HUES64 (cell line): ENCODE data around the gene LHPP.

Source experiments
- H3K27ac ChIP-seq: 2 replicates; pipeline ENCODE4 v1.7.0; 2013; ENCODE audit warnings: low read depth, low read length, inconsistent platforms
- H3K27me3 ChIP-seq: 2 replicates; pipeline ENCODE4 v1.6.1; 2013; ENCODE audit warnings: mild to moderate bottlenecking, low read length; ENCODE audit not compliant: insufficient read depth
- H3K36me3 ChIP-seq: 2 replicates; pipeline ENCODE4 v1.6.1; 2013; ENCODE audit warnings: mild to moderate bottlenecking, low read length; ENCODE audit not compliant: insufficient read depth
- H3K4me1 ChIP-seq: 2 replicates; pipeline ENCODE4 v1.6.1; 2013; ENCODE audit warnings: mild to moderate bottlenecking, low read length, moderate library complexity; ENCODE audit not compliant: insufficient read depth
- H3K4me3 ChIP-seq: 2 replicates; pipeline ENCODE4 v1.5.1; 2013; ENCODE audit warnings: mild to moderate bottlenecking, low read length, moderate library complexity
- H3K9ac ChIP-seq: 2 replicates; pipeline ENCODE4 v1.6.1; 2013; ENCODE audit warnings: mild to moderate bottlenecking, low read depth, low read length
- H3K9me3 ChIP-seq: 2 replicates; pipeline ENCODE4 v1.6.1; 2013; ENCODE audit warnings: low read depth, low read length; ENCODE audit not compliant: insufficient read depth
- WGBS: fragments of 150-250, 120-280 bp; methylation state at CpG from one replicate; pipeline ENCODE4 v1.1.7; 2013; ENCODE audit warnings: missing lambda C conversion rate; 5-methylcytosine and 5-hydroxymethylcytosine counted together

The LHPP gene

DNA sequence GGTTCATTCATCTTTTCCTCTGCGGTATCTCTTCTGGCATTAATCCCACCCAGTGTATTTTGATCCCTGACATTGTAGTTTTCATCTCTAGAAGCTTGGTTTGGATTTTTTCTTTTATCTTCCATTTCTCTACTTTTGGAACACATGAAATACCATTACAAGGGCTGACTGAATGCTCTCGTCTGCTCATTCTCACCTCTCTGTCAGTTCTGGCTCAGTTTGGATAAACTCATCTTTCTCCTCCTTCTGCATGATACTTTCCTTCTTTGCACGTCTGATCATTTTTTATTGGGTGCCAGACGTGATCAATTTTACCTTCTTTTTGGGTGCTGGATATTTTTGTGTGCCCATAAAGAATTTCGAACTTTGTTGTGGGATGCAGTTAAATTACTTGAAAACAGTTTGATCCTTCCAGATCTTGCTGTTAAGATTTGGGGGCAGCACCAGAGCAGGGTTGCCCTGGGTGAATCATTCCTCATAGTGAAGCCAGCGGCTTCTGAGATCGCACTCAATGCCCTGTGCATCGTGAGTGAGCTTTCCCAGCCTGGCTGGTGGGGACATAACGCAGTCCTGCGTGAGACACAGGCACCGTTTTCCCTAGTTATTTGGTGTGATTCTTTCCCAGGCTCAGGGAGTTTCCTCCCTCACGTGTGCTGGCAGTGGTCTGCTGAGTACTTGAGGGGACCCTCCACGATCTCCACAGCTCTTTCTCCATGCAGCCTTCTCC, 53.8 kb downstream of the LHPP start:
- WGBS = 91% methylated on average over 13 of the region's 13 CpGs
- Histone ChIP-seq H3K4me1 (no peaks in the 10 kb centered on the region), H3K9me3 (no peaks in the 10 kb centered on the region), H3K27me3 (no peaks in the 10 kb centered on the region), H3K36me3 (no peaks in the 10 kb centered on the region), H3K4me3 (no peak overlapping the region), H3K27ac (no peak overlapping the region), H3K9ac (no peak overlapping the region)

- 96% methylated on average over 9 of the region's 9 CpGs for WGBS
- no peak overlapping the region for H3K27ac ChIP-seq
These were observed 54.6 kb downstream of the LHPP start for GRCh38 chr10:124516181-124516580.

GRCh38 chr10:124516746-124517397, 55.2 kb downstream of the LHPP start:
- Histone ChIP-seq H3K36me3 (no peaks in the 10 kb centered on the region), H3K27me3 (no peaks in the 10 kb centered on the region), H3K9me3 (no peaks in the 10 kb centered on the region), H3K27ac (no peak overlapping the region), H3K4me1 (no peaks in the 10 kb centered on the region), H3K4me3 (no peak overlapping the region), H3K9ac (no peak overlapping the region)
- 96% methylated on average over 20 of the region's 21 CpGs for WGBS

More at GRCh38 chr10:124516181-124516580, 54.6 kb downstream of the LHPP start:
- Histone ChIP-seq H3K36me3 (no peaks in the 10 kb centered on the region), H3K27me3 (no peaks in the 10 kb centered on the region), H3K4me3 (no peak overlapping the region), H3K9ac (no peak overlapping the region), H3K9me3 (no peaks in the 10 kb centered on the region), H3K4me1 (no peaks in the 10 kb centered on the region)

DNA sequence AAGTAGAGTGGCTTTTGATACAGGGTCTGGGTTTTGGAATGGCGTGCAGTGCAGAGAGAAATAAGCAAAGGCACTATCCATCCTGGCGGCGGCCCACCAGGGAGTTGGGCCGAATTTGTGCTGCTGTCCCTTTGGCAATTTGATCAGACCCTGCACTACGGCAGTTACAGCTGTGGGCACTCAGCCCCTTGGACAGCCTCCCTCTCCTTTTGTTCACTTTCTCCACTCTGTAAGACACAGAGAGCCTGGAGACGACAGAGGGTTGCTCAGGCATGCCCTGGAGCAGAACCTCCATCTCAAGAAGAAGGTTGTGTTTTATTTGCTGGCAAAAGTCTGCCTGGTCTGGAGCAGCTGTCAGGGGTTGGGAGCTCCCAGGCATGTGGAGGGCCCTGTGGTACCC, 55.8 kb downstream of the LHPP start:
- no peaks in the 10 kb centered on the region for H3K27me3 ChIP-seq
- no peaks in the 10 kb centered on the region for H3K9me3 ChIP-seq
- no peaks in the 10 kb centered on the region for H3K4me1 ChIP-seq
- WGBS = 92% methylated on average over 6 of the region's 6 CpGs
- H3K4me3 ChIP-seq = no peak overlapping the region
- no peaks in the 10 kb centered on the region for H3K36me3 ChIP-seq
- no peak overlapping the region for H3K27ac ChIP-seq
- H3K9ac ChIP-seq = no peak overlapping the region

DNA sequence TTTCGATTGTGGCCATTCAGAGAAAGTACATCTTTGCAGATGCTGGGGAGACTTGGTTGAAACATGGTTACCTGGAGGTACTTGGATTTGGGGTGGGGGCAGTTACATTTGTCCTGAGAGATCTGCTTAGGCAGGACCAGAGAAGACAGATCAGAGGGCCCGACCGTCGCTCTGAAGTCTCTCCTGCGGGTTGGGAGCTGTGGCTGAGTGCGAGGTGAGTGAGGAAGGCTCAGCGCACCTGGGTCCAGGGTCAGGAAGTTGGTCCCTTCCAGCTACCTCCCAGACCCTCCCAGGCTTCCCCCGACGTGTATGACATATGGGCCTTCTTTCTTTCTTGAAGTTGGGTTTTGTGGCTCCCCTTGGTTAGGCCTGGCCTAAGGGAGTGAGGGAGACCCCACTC, 56.3 kb downstream of the LHPP start:
- H3K27me3 ChIP-seq = no peaks in the 10 kb centered on the region
- no peak overlapping the region for H3K27ac ChIP-seq
- H3K4me3 ChIP-seq = no peak overlapping the region
- no peaks in the 10 kb centered on the region for H3K9me3 ChIP-seq
- WGBS = 90% methylated on average over 9 of the region's 9 CpGs
- no peaks in the 10 kb centered on the region for H3K36me3 ChIP-seq
- H3K4me1 ChIP-seq = no peaks in the 10 kb centered on the region
- H3K9ac ChIP-seq = no peak overlapping the region

DNA sequence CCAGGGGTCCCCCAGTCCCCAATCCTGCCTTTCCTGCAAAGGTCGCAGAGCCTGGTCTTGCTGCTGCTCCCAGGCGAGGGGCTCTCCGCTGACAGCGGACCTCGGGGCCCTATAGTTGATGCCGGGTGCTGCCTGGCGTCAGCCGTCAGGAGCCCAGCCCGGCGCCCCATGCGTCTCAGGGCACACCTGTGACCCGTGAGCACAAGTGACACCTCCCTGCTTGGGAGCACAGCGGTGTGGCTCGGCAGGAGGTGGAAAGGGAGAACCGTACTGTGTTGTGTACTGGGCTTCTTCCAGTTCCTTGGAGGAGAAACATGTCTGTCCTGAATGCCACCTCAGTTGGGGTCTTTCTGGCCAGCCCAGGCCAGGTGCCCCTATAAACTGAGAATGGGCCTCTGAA, 56.7 kb downstream of the LHPP start:
- H3K27me3 ChIP-seq = no peaks in the 10 kb centered on the region
- no peaks in the 10 kb centered on the region for H3K4me1 ChIP-seq
- H3K4me3 ChIP-seq = no peak overlapping the region
- WGBS = 95% methylated on average over 15 of the region's 15 CpGs
- no peak overlapping the region for H3K9ac ChIP-seq
- H3K9me3 ChIP-seq = no peaks in the 10 kb centered on the region
- H3K27ac ChIP-seq = no peak overlapping the region
- no peaks in the 10 kb centered on the region for H3K36me3 ChIP-seq

DNA sequence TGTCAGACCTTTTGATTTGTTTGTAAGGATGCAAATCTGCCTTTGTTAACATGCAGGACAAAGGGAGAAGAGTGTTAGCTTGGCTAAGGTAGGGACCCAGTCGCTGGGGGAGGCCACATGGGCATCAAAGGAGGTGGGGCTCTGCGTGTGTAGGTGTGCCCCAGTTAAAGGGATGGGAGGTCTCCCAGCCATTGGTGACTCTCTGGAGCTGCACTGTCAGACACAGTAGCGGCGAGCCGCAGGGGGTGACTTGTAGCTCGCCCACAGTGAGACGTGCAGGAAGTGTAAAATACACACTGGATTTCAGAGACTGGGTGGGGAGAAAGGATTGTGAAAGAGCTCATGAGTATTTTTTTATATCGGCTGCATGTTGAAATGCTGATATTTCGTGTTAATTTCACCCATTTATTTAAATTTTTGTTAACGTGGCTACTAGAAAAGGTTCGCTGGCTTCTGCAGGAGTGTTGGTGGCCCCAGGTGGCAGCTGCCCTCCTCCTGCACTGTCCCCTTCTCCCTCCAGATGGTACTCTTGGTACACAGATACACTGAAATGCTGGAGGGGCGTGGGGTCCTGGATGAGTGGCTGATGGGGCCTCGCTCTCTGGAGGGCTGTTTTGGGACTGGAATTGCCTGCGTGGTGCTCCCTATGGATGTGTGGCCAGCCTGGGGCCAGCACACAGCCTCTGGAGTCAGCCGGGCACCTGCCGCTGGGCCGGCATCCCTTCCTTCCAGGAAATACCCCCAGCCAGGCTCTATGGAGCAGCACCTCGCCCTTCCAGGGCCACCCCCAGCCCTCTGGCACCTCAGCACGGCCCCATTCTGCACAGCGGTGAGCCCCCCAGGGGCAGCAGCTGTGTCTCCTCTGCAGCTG, 59.2 kb downstream of the LHPP start:
- Histone ChIP-seq H3K27ac (no peak overlapping the region), H3K9me3 (no peaks in the 10 kb centered on the region), H3K36me3 (no peaks in the 10 kb centered on the region), H3K27me3 (no peaks in the 10 kb centered on the region), H3K4me3 (no peak overlapping the region), H3K9ac (no peak overlapping the region), H3K4me1 (no peaks in the 10 kb centered on the region)
- 86% methylated on average over 20 of the region's 20 CpGs for WGBS

GRCh38 chr10:124521429-124521871, 59.8 kb downstream of the LHPP start:
- WGBS = 94% methylated on average over 13 of the region's 13 CpGs

GRCh38 chr10:124522131-124522932, 60.7 kb downstream of the LHPP start:
- no peaks in the 10 kb centered on the region for H3K4me1 ChIP-seq
- no peaks in the 10 kb centered on the region for H3K27me3 ChIP-seq
- no peak overlapping the region for H3K4me3 ChIP-seq
- 92% methylated on average over 13 of the region's 13 CpGs for WGBS
- H3K9ac ChIP-seq = no peak overlapping the region
- no peak overlapping the region for H3K27ac ChIP-seq
- H3K36me3 ChIP-seq = no peaks in the 10 kb centered on the region
- no peaks in the 10 kb centered on the region for H3K9me3 ChIP-seq

More at GRCh38 chr10:124521429-124521871, 59.8 kb downstream of the LHPP start:
- H3K27ac ChIP-seq = no peak overlapping the region
- H3K27me3 ChIP-seq = no peaks in the 10 kb centered on the region
- H3K4me3 ChIP-seq = no peak overlapping the region
- H3K36me3 ChIP-seq = no peaks in the 10 kb centered on the region
- H3K9ac ChIP-seq = no peak overlapping the region
- no peaks in the 10 kb centered on the region for H3K9me3 ChIP-seq
- no peaks in the 10 kb centered on the region for H3K4me1 ChIP-seq

DNA sequence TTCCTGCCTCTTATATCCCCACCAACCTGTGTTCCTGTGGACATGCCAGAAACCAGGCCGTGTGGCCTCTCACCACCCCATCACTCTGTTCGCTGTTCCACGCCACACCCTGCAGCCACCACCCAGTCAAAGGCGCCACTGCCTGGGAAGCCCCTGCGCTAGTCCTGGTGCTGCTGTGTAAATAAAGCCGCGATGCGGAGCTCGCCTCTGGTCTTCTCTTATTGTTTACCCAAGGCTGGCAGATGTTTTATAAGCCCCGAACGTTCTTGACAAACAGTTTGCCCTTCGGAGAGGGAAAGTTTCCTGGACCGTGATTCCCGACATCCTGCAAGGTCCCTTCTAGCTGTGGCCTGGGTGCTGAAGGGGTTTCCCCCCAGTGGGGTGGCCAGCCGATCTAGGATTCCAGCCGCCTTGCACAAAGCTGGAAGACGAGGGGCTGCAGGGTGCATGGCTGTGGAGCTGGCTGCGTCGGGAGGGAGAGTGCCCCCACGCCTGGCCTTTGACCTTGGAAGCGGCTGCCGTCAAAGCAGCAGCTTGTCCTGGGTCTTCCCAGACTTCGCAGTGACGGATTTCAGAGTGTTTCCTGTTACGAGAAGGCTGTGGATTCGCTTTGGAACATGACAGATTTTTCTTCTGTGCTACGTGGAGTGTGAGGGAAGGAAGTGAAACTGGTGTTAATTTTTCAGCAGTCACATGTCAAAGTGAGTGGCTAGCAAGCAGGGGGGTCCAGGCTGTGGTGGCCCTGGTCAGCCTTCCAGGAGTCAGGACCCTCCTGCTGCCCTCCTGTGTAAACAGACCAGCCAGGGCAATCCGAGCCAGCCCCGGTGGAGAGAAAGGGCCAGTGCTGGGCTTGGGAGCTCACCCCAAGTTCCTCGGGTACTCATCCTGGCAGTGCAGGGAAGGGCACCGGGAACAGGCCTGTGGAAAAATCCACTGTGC, 61.6 kb downstream of the LHPP start:
- H3K4me1 ChIP-seq = no peaks in the 10 kb centered on the region
- no peak overlapping the region for H3K4me3 ChIP-seq
- H3K36me3 ChIP-seq = no peaks in the 10 kb centered on the region
- H3K27ac ChIP-seq = no peak overlapping the region
- no peak overlapping the region for H3K9ac ChIP-seq
- WGBS = 82% methylated on average over 31 of the region's 31 CpGs
- H3K9me3 ChIP-seq = no peaks in the 10 kb centered on the region
- H3K27me3 ChIP-seq = no peaks in the 10 kb centered on the region
